Measurements from ENCODE around the gene TBCE. TPM values are rescaled to one million over a fixed set of nuclear protein-coding genes. Genes with fewer than 3 reads are reported as not detected.

TBCE gene
- total and polyA plus RNA-seq, 5 donors from 2014 or later = 13.9 to 21.4 (median 19.7) TPM

DNA sequence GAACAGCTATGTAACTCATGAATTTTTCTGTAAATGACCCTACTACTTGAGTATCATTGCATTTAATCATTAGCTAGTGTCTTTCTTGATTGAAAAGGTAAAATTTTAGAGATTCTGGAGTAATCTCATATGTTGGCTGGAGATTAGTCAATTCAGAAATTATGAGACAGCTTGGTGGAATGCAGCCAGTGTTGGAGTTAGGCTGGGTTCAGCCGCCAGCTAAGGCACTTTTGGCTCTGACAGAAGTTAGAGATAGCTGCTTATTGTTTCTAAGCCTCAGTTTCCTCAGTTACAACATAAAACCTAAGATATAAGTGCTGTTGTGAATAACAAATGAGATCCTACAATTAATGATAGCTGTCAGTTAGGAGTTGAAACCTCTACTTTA is 49.4 kb downstream of the TBCE start:
- no peaks in the 10 kb centered on the region for H3K27me3 Mint-ChIP-seq
- peak overlapping the region in 1 of 3 donors; percentile 58 for H3K27ac Mint-ChIP-seq
- DNase-seq (no peak), ATAC-seq (ENCODE audit: low read depth in 2 of 2) (no peak)
- no peak overlapping the region for H3K4me3 ChIP-seq (ENCODE audit: low read depth, low read length)
- H3K4me1 Mint-ChIP-seq = peaks cover 5 to 13% (median 6%) of the 10 kb centered on the region in 4 donors
- no peaks in the 10 kb centered on the region for H3K36me3 ChIP-seq (ENCODE audit: control insufficient read depth, insufficient read depth, low read length)
- no peak overlapping the region for H3K27ac ChIP-seq (ENCODE audit: insufficient read depth, low read length, poor library complexity, severe bottlenecking)
- H3K4me3 Mint-ChIP-seq = no peak overlapping the region
- H3K9me3 Mint-ChIP-seq = peaks cover 0 to 2% (median 0%) of the 10 kb centered on the region in 7 donors
- no peaks in the 10 kb centered on the region for H3K4me1 ChIP-seq (ENCODE audit: control insufficient read depth, insufficient read depth, low read length, poor library complexity, severe bottlenecking)
- H3K36me3 Mint-ChIP-seq = peaks cover 16% of the 10 kb centered on the region
- no peaks in the 10 kb centered on the region for H3K9me3 ChIP-seq (ENCODE audit: control insufficient read depth in 2 of 2, low read length in 2 of 2)
- H3K27me3 ChIP-seq (ENCODE audit: control insufficient read depth, insufficient read depth, low read length) = no peaks in the 10 kb centered on the region

DNA sequence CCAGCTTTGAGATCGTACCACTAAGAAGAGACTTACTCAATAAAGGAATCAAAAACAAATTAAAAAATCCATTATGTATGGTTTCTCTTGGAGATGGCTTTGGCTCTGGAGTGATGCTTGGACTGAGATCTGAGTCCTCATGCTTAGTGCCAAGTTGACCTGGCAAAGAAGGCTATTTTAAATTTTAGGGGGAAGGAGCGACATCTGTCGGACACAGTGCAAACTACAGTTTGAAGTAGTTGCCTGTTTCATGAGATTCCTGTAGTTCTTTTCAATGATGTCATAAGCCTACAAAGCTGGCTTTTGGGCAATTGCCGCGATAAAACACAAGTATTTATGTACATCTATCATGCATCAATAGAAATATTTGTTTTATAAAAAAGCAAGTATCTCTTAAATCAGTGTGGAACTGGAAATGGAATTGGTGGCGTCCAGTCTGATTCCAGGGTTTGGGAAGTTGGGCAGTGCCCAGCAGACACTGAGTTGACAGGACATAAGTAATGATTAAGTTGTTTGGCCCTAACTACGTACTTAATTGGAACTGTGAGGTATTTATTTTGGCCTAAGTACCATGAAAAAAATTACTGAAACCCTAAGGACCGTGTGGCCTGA is 50.0 kb downstream of the TBCE start:
- Histone ChIP-seq H3K27ac (ENCODE audit: insufficient read depth, low read length, poor library complexity, severe bottlenecking) (no peak overlapping the region), H3K9me3 (ENCODE audit: control insufficient read depth in 2 of 2, low read length in 2 of 2) (no peaks in the 10 kb centered on the region), H3K4me3 (ENCODE audit: low read depth, low read length) (no peak overlapping the region), H3K4me1 (ENCODE audit: control insufficient read depth, insufficient read depth, low read length, poor library complexity, severe bottlenecking) (no peaks in the 10 kb centered on the region), H3K36me3 (ENCODE audit: control insufficient read depth, insufficient read depth, low read length) (no peaks in the 10 kb centered on the region), H3K27me3 (ENCODE audit: control insufficient read depth, insufficient read depth, low read length) (no peaks in the 10 kb centered on the region)
- Mint-ChIP-seq H3K27me3 (no peaks in the 10 kb centered on the region), H3K36me3 (peaks cover 16% of the 10 kb centered on the region), H3K4me3 (no peak overlapping the region), H3K27ac (peak overlapping the region in 1 of 3 donors; percentile 58), H3K4me1 (peaks cover 4 to 11% (median 6%) of the 10 kb centered on the region in 4 donors), H3K9me3 (peaks cover 0 to 2% (median 0%) of the 10 kb centered on the region in 7 donors)
- DNase-seq (peak; percentile 36 to 76 (median 65)), ATAC-seq (ENCODE audit: low read depth in 2 of 2) (peak; percentile 52 to 65)

DNA sequence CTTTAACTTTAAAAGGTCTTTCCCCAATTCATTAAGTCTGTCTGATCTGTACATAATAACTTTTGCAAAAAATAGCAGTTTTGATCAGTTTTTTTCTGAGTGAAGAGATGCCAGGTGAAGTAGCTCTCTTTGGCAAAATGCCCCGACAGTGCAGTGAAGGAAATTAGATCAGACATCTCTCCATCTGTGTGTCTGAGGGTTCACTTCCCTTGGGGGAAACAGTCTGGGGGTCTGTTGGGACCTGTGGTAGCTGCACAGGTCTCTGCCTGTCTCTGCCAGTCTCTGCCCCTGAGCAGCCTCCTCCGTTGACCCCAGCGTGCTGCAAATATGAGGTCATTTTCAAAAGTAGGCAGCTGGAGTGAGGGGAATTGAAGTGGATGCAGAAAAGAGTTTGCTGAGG is 54.5 kb downstream of the TBCE start:
- no peaks in the 10 kb centered on the region for H3K27me3 Mint-ChIP-seq
- Histone ChIP-seq H3K4me1 (ENCODE audit: control insufficient read depth, insufficient read depth, low read length, poor library complexity, severe bottlenecking) (peaks cover 10% of the 10 kb centered on the region), H3K27ac (ENCODE audit: insufficient read depth, low read length, poor library complexity, severe bottlenecking) (no peak overlapping the region), H3K4me3 (ENCODE audit: low read depth, low read length) (no peak overlapping the region), H3K27me3 (ENCODE audit: control insufficient read depth, insufficient read depth, low read length) (no peaks in the 10 kb centered on the region), H3K9me3 (ENCODE audit: control insufficient read depth in 2 of 2, low read length in 2 of 2) (no peaks in the 10 kb centered on the region), H3K36me3 (ENCODE audit: control insufficient read depth, insufficient read depth, low read length) (no peaks in the 10 kb centered on the region)
- no peak overlapping the region for H3K27ac Mint-ChIP-seq
- ATAC-seq (ENCODE audit: low read depth in 2 of 2) (no peak), DNase-seq (no peak)
- H3K9me3 Mint-ChIP-seq = peaks cover 0 to 2% (median 0%) of the 10 kb centered on the region in 7 donors
- peaks cover 32% of the 10 kb centered on the region for H3K36me3 Mint-ChIP-seq
- H3K4me1 Mint-ChIP-seq = peaks cover 15 to 28% (median 21%) of the 10 kb centered on the region in 4 donors
- H3K4me3 Mint-ChIP-seq = no peak overlapping the region

DNA sequence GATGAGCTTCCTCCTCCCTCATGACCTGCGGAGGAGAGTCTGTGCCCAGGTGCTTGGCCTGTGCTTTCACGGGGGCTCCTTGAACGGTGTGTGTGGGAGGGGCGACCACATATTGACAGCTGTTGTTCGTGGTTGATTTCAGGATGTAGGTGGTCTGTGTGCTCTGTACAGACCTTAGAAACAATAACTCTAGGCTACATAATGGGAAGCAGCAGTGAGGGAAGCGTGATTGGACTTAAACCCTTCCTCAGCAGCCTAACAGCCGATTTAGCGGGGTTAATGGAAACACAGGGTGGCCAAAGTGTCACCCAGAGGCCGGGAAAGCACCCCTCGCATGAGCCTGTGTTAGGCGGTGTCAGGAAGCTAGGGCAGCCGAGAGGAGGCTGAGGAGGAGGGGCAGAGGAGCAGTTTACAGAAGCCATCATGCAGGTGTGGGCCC is 56.0 kb downstream of the TBCE start:
- Histone ChIP-seq H3K27me3 (ENCODE audit: control insufficient read depth, insufficient read depth, low read length) (no peaks in the 10 kb centered on the region), H3K36me3 (ENCODE audit: control insufficient read depth, insufficient read depth, low read length) (no peaks in the 10 kb centered on the region), H3K9me3 (ENCODE audit: control insufficient read depth in 2 of 2, low read length in 2 of 2) (no peaks in the 10 kb centered on the region), H3K4me3 (ENCODE audit: low read depth, low read length) (no peak overlapping the region), H3K4me1 (ENCODE audit: control insufficient read depth, insufficient read depth, low read length, poor library complexity, severe bottlenecking) (peaks cover 10% of the 10 kb centered on the region), H3K27ac (ENCODE audit: insufficient read depth, low read length, poor library complexity, severe bottlenecking) (no peak overlapping the region)
- Mint-ChIP-seq H3K4me3 (peak overlapping the region in 3 of 4 donors; percentile 4 to 71 (median 49)), H3K27ac (peak overlapping the region; percentile 68 to 95 (median 83)), H3K27me3 (no peaks in the 10 kb centered on the region), H3K4me1 (peaks cover 12 to 25% (median 22%) of the 10 kb centered on the region in 4 donors), H3K36me3 (peaks cover 29% of the 10 kb centered on the region), H3K9me3 (peaks cover 0 to 2% (median 0%) of the 10 kb centered on the region in 7 donors)
- ATAC-seq (ENCODE audit: low read depth in 2 of 2) (peak; percentile 50 to 58), DNase-seq (peak in 1 of 3 donors; percentile 28)

DNA sequence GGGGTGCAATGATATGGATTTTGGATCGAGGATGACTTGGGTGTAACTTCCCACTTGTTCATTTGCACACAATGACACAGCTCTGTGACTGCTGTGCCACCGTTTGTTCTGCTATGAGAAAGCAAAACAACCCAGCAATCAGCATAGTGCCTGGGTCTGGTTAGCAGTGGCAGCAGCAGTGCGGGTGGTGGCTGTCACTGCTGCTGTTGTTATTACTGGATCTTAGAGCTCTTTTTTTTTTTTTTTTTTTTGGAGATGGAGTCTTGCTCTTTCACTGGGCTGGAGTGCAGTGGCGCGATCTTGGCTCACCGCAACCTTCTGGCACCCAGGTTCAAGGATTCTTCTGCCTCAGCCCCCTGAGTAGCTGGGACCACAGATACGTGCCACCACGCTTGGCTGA is 56.9 kb downstream of the TBCE start:
- no peak for ATAC-seq (ENCODE audit: low read depth in 2 of 2)
- H3K4me3 ChIP-seq (ENCODE audit: low read depth, low read length) = no peak overlapping the region
- H3K27me3 Mint-ChIP-seq = no peaks in the 10 kb centered on the region
- no peaks in the 10 kb centered on the region for H3K9me3 ChIP-seq (ENCODE audit: control insufficient read depth in 2 of 2, low read length in 2 of 2)
- H3K27ac ChIP-seq (ENCODE audit: insufficient read depth, low read length, poor library complexity, severe bottlenecking) = no peak overlapping the region
- peaks cover 12 to 25% (median 22%) of the 10 kb centered on the region in 4 donors for H3K4me1 Mint-ChIP-seq
- H3K36me3 Mint-ChIP-seq = peaks cover 31% of the 10 kb centered on the region
- no peak overlapping the region for H3K4me3 Mint-ChIP-seq
- peak in 1 of 3 donors; percentile 23 for DNase-seq
- H3K9me3 Mint-ChIP-seq = peaks cover 0 to 2% (median 0%) of the 10 kb centered on the region in 7 donors
- no peaks in the 10 kb centered on the region for H3K36me3 ChIP-seq (ENCODE audit: control insufficient read depth, insufficient read depth, low read length)
- H3K27me3 ChIP-seq (ENCODE audit: control insufficient read depth, insufficient read depth, low read length) = no peaks in the 10 kb centered on the region
- H3K4me1 ChIP-seq (ENCODE audit: control insufficient read depth, insufficient read depth, low read length, poor library complexity, severe bottlenecking) = peaks cover 10% of the 10 kb centered on the region
- peak overlapping the region in 1 of 3 donors; percentile 68 for H3K27ac Mint-ChIP-seq

DNA sequence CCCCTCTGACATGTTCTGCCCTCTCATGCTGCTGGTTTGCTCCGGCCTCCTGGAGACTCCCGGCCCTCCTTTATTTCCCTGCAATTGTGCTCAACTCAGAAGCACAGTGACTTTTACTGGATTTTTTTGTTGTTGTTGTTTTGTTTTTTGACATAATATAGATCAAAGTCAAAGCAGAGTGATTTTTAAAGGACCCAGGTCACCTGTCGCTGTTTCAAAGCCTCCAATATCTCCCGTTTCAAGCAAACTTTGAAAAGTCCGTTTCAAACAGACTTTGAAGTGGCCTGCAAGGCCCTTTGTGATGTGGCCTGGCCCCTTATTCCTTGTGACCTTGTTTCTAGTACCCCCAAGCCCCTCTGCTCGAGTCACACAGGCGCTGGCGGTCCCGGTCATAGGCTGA is 58.1 kb downstream of the TBCE start:
- ATAC-seq (ENCODE audit: low read depth in 2 of 2) (no peak), DNase-seq (no peak)
- no peaks in the 10 kb centered on the region for H3K36me3 ChIP-seq (ENCODE audit: control insufficient read depth, insufficient read depth, low read length)
- peaks cover 10% of the 10 kb centered on the region for H3K4me1 ChIP-seq (ENCODE audit: control insufficient read depth, insufficient read depth, low read length, poor library complexity, severe bottlenecking)
- Mint-ChIP-seq H3K36me3 (peaks cover 31% of the 10 kb centered on the region), H3K9me3 (peaks cover 0 to 2% (median 0%) of the 10 kb centered on the region in 7 donors), H3K27ac (peak overlapping the region in 1 of 3 donors; percentile 59), H3K4me3 (no peak overlapping the region), H3K27me3 (no peaks in the 10 kb centered on the region), H3K4me1 (peaks cover 12 to 25% (median 22%) of the 10 kb centered on the region in 4 donors)
- no peaks in the 10 kb centered on the region for H3K27me3 ChIP-seq (ENCODE audit: control insufficient read depth, insufficient read depth, low read length)
- no peaks in the 10 kb centered on the region for H3K9me3 ChIP-seq (ENCODE audit: control insufficient read depth in 2 of 2, low read length in 2 of 2)
- H3K27ac ChIP-seq (ENCODE audit: insufficient read depth, low read length, poor library complexity, severe bottlenecking) = no peak overlapping the region
- no peak overlapping the region for H3K4me3 ChIP-seq (ENCODE audit: low read depth, low read length)

DNA sequence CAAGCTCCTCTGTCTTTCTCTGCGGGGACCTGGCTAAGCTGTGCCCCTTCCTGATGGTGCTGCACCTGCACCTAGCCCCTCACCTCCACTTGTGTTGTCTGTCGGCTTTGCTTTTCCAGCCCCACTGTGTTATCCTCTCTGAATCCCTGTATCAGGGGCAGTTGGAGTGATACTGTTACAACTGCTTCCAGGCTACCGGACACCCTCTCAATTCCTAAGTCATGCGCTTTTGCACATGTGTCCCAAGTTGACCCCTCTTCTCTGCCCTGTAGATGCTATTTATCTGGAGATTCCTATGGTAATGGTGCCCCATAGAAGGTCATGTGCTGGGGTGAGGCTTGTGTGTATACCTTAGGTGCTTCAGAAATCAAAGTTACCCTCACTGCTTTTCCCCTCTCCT is 58.9 kb downstream of the TBCE start:
- Mint-ChIP-seq H3K4me3 (no peak overlapping the region), H3K27ac (peak overlapping the region in 1 of 3 donors; percentile 43), H3K36me3 (peaks cover 27% of the 10 kb centered on the region), H3K4me1 (peaks cover 12 to 25% (median 22%) of the 10 kb centered on the region in 4 donors), H3K27me3 (no peaks in the 10 kb centered on the region), H3K9me3 (peaks cover 0 to 2% (median 0%) of the 10 kb centered on the region in 7 donors)
- Histone ChIP-seq H3K27ac (ENCODE audit: insufficient read depth, low read length, poor library complexity, severe bottlenecking) (no peak overlapping the region), H3K27me3 (ENCODE audit: control insufficient read depth, insufficient read depth, low read length) (no peaks in the 10 kb centered on the region), H3K4me3 (ENCODE audit: low read depth, low read length) (no peak overlapping the region), H3K4me1 (ENCODE audit: control insufficient read depth, insufficient read depth, low read length, poor library complexity, severe bottlenecking) (peaks cover 10% of the 10 kb centered on the region), H3K36me3 (ENCODE audit: control insufficient read depth, insufficient read depth, low read length) (no peaks in the 10 kb centered on the region), H3K9me3 (ENCODE audit: control insufficient read depth in 2 of 2, low read length in 2 of 2) (no peaks in the 10 kb centered on the region)
- ATAC-seq (ENCODE audit: low read depth in 2 of 2) (no peak), DNase-seq (no peak)

DNA sequence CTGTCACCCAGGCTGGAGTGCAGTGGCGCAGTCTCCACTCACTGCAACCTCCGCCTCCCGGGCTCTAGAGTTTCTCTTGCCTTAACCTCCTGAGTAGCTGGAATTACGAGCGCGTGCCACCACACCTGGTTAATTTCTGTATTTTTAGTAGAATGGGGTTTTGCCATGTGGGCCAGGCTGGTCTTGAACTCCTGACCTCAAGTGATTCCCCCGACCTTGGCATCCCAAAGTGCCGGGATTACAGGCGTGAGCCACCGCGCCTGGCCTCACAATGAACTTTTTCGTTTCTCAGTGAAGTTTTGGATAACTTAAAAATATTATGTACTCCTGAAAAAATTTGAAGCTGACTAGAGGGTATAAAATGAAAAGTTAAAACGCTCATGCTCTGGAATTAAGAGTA is 59.5 kb downstream of the TBCE start:
- Histone ChIP-seq H3K36me3 (ENCODE audit: control insufficient read depth, insufficient read depth, low read length) (no peaks in the 10 kb centered on the region), H3K4me3 (ENCODE audit: low read depth, low read length) (no peak overlapping the region), H3K27ac (ENCODE audit: insufficient read depth, low read length, poor library complexity, severe bottlenecking) (no peak overlapping the region), H3K4me1 (ENCODE audit: control insufficient read depth, insufficient read depth, low read length, poor library complexity, severe bottlenecking) (peaks cover 10% of the 10 kb centered on the region), H3K9me3 (ENCODE audit: control insufficient read depth in 2 of 2, low read length in 2 of 2) (no peaks in the 10 kb centered on the region), H3K27me3 (ENCODE audit: control insufficient read depth, insufficient read depth, low read length) (no peaks in the 10 kb centered on the region)
- Mint-ChIP-seq H3K9me3 (peaks cover 0 to 2% (median 0%) of the 10 kb centered on the region in 7 donors), H3K4me1 (peaks cover 12 to 25% (median 22%) of the 10 kb centered on the region in 4 donors), H3K36me3 (peaks cover 27% of the 10 kb centered on the region), H3K27ac (peak overlapping the region in 1 of 3 donors; percentile 62), H3K4me3 (no peak overlapping the region), H3K27me3 (no peaks in the 10 kb centered on the region)
- no peak for DNase-seq
- ATAC-seq (ENCODE audit: low read depth in 2 of 2) = no peak

Measured in CD4-positive, CD25-positive, alpha-beta regulatory T cell (primary cell).